ENCODE data around the gene AOC2.

GRCh38 chr17:42819939-42820535 lies 24.3 kb upstream of the AOC2 start:
- TF ChIP-seq YY1 (IDR thresholded peaks at IDR 0.05; ENCODE audit: insufficient read depth, insufficient read length) = no peak
- no peak for TF ChIP-seq SUZ12 (IDR thresholded peaks at IDR 0.05; ENCODE audit: extremely low read depth, insufficient read depth, insufficient read length)
